Stimulated activated CD8-positive, alpha-beta memory T cell treated with anti-CD3 and anti-CD28 coated beads, Interleukin-15, amount 100 ng/mL, for 1 hour (primary cell): ENCODE results near the gene LEMD1.

Experiments used
- DNase-seq: peaks from one replicate; pipeline ENCODE4 v3.0.0-alpha.2; 2020; ENCODE audit warnings: low read depth

Gene LEMD1

DNA sequence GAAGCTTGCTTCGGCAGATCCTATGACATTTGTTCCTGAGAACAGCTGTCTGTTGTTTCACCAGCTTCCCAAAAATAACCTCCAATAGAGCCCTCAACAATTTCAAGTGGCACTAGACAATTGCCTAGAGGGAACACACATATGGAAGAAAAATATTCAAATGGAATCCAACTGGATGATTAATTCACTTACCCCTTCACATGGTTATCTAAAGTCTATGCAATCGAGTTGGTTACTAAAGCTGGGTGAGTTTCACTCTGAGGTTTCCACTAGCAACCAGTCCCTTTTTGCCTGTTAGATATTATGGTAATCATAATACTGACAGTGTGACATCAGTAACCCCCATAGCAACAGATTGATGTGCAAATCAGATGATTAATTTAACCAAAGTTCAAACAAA is at the start of gene LEMD1:
Gene LEMD1, minus strand, starts transcription at position 259 of the 400 bp plus-strand sequence. CDS start 1,520 bp downstream, outside the sequence.
- DNase-seq = no peak

- DNase-seq = no peak
Observed at GRCh38 chr1:205470131-205470530, 48.3 kb upstream of the LEMD1 start.

- DNase-seq = no peak
Observed at GRCh38 chr1:205466595-205467220, 44.9 kb upstream of the LEMD1 start.

DNA sequence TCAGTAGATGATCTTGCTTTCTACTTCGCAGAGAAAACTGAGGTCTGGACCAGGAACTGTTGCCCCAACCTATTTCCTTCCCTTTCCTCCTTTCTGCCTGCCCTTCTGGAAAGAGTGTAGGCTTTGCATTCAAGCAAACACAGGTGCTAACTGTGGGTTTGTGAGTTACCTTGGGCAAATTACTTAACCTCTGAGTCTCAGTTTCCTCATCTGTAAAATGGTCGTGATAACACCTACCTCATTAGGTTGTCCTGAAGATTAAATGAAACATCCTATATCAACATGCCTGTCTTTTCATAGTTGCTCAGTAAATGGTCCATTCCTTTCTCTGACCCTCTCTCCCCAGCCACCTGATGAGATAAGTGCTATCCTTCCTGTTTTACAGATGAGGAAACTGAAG is 43.5 kb upstream of the LEMD1 start:
- DNase-seq = no peak

- no peak for DNase-seq
Observed at GRCh38 chr1:205458777-205459566, 37.1 kb upstream of the LEMD1 start.

GRCh38 chr1:205456868-205457745 is 35.3 kb upstream of the LEMD1 start:
- no peak for DNase-seq

- DNase-seq = no peak
Observed at GRCh38 chr1:205456383-205456867, 34.6 kb upstream of the LEMD1 start.

- no peak for DNase-seq
Observed at GRCh38 chr1:205455581-205456382, 33.9 kb upstream of the LEMD1 start, which contains the start of gene BLACAT1. Gene BLACAT1 (minus strand): TSS chr1:205456045.

GRCh38 chr1:205454903-205455335 is 33.1 kb upstream of the LEMD1 start:
- DNase-seq = no peak

DNA sequence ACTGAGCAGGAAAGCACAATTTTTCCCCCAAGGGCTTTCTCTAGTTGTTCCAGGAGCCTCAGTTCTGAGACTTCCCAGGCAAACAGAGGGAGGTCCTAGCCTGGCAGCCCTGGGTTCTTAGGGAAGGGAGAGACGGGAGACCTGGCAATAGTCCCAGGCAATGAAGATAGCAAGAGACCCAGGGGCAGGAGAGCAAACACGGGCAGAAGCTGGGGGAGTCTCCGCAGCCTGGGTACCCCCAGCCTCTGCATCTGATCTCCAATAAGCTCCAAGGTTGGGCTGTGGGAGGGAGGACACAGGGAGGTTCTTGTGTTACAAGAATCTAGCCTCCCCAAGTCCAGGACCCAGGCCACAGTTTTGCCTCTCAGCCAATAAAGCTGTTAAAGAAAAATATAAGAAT is 31.6 kb upstream of the LEMD1 start:
- DNase-seq = no peak

GRCh38 chr1:205452933-205453332 is 31.1 kb upstream of the LEMD1 start:
- DNase-seq = no peak

GRCh38 chr1:205452364-205452763 is 30.5 kb upstream of the LEMD1 start:
- DNase-seq = no peak

DNA sequence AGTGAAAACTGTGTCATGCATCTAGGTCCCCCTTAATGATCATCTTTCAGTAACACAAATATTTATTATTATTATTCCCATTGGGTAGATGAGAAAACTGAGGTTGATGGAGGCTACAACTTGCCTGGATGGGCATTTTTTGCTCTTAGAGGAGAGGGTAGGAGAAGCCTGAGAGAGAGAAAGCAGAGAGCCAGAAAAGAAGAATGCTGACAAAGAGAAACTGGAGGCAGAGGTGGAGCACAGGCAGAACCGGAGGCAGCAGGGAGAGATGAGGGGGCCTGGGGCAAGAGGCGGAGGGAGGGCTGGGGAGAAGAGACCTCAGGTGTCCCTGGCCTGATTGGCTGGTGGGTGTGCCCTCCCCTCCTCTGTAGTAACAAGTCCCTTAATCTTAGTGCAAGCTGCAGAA is 29.9 kb upstream of the LEMD1 start:
- DNase-seq = no peak

- no peak for DNase-seq
Observed at GRCh38 chr1:205451202-205451601, 29.3 kb upstream of the LEMD1 start.

DNA sequence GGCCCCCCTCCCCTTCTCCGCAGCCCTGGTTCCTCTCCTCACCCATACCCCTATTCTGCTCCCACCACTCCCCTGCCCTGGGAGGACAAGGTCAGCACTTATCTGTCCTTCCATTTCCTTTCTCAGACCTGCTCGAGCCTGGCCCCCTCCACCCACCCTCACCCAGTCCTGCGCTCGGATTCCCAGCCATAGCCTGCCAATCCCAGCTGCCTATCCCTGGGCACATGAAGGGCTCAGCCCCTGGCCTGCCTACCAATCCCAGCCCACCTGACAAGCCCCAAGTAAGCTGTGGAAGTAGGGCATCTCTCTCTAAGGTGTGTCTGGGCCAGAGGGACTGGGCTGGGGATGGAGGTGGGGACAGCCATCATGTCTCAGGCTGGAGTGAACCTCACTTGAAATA is 28.6 kb upstream of the LEMD1 start:
- DNase-seq = no peak

GRCh38 chr1:205449750-205450443 is 28.0 kb upstream of the LEMD1 start:
- DNase-seq = no peak

DNA sequence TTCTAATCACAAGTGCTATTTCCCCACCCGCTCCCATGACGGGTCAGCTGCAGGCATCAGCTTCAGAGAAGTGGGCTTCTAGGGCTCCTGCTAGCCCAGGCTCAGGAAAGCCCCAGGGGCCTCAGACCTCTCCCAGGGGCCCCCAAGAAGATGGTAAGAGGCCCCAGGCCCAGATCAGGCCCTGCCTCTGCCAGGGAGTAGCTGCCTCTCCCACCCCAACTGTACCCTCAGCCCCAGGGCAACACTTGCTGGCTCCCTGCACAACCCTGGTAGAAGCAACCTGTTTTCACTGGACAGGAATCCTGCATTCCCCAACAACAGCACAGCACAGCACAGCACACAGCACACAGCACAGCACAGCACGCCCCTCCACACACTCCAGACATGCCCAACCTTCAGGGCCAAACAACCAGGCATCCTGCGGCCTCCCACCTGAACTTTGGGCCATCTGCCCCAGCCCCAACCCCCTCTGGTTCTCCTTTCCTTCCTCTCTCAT is 27.4 kb upstream of the LEMD1 start:
- DNase-seq = no peak

DNA sequence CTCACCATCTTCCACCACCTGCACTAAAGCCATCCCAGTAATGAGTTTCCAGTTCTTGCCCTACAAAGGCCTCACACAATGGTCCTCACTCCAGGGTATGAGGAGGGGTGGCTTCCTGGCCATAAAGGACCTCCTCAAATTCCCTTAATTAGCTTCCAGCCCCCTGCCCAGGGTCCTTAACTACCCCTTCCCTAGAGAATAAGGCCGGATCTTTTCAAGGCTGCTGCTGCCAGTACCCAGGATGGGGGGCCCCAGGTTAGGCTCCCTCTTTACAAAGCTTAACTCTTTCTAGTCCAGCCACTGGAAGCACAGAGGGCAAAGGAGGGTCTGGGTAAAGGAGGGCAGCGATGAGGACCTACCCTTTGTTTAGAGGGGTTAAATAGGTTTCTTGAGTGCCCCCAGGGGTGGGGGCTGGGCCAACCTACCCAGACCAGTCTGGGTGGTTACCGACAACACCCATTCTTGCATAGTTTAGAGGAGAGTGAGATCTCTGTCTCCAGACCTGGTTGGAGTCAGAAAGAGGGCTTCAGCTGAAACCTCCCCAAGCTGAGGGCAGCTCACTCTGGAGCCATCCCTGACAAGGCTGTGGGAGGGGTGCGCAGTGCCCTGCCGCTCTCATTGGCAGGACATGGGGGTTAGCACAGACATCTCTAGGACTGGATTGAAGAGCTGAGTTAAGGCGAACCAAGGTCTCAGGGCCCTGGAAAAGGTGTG is 26.8 kb upstream of the LEMD1 start:
- DNase-seq = no peak

GRCh38 chr1:205447457-205448341 is 25.8 kb upstream of the LEMD1 start:
- DNase-seq = no peak
